ENCODE measurements around the gene TTC23.

TTC23 gene, protein sequence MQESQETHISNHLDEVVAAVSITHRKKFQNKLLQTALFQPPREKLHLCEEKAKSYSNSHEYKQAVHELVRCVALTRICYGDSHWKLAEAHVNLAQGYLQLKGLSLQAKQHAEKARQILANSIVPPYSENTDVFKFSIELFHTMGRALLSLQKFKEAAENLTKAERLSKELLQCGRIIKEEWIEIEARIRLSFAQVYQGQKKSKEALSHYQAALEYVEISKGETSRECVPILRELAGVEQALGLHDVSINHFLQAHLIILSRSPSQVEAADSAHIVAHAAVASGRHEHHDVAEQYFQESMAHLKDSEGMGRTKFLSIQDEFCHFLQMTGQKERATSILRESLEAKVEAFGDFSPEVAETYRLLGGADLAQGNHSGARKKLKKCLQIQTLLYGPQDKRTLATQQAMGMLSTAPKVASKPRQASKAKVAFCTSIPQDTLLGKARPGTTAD

DNA sequence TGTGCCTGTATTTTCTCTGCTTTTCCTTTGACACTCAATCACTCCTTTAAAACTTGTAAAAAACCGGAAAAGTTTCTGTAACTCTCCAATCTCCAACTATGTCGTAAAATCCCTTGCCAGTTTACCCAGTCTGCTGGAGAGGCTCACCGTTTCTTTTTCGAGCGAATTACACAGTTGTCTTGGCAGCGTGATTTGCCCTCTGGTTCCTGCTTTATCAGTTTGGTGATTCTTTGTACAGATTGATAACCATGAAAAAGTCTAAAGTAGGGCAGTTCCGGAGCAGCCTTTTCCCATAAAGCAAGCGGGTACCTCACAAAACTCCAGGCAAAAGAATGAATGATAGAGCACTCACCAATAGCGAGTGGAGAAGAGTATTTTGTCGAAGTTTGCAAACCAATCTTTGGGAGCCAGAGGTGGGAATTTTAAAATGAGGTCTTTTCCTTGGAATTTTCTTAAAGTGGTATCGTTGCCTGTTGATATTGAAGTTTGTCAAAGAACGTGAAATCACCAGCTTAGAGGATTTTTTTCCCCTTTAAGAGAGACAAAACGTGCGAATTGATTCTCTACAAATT lies at the start of gene TTC23:
TSS of gene TTC23 (minus strand) at position 312 of the 572 bp plus-strand sequence. CDS start 20,869 bp downstream, outside the sequence.
- TF ChIP-seq, protein P1, sequence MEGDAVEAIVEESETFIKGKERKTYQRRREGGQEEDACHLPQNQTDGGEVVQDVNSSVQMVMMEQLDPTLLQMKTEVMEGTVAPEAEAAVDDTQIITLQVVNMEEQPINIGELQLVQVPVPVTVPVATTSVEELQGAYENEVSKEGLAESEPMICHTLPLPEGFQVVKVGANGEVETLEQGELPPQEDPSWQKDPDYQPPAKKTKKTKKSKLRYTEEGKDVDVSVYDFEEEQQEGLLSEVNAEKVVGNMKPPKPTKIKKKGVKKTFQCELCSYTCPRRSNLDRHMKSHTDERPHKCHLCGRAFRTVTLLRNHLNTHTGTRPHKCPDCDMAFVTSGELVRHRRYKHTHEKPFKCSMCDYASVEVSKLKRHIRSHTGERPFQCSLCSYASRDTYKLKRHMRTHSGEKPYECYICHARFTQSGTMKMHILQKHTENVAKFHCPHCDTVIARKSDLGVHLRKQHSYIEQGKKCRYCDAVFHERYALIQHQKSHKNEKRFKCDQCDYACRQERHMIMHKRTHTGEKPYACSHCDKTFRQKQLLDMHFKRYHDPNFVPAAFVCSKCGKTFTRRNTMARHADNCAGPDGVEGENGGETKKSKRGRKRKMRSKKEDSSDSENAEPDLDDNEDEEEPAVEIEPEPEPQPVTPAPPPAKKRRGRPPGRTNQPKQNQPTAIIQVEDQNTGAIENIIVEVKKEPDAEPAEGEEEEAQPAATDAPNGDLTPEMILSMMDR (conservative IDR thresholded peaks at IDR 0.05; ENCODE audit: low read depth, low read length): no peak
- peak; percentile 66 for DNase-seq (ENCODE audit: low read depth)
- peak within 1 kb of the TSS; percentile 90 for H3K4me3 ChIP-seq (ENCODE audit: low read length)

DNA sequence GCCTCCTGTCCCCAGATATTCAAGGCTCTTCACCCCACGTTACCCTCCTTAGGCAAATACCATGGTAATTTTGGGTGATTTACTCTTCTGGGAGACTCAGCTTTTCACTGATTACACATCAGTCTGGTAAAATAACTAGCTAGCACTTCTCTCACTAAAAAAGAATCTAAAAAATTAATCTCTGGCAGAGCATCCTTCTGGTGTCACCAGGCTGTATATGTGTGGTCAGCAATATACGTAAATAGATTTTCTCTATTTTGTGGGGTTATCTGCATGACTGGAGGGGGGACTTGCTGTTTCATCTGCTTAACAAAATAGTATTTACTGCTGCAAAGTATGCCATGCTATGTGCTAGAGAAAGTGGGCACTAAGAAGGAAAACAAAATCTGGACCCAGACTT lies 47.0 kb upstream of the TTC23 start:
- H3K4me3 ChIP-seq (ENCODE audit: low read length): no peak overlapping the region
- no peak for DNase-seq (ENCODE audit: low read depth)
- TF ChIP-seq, protein P1 (conservative IDR thresholded peaks at IDR 0.05; ENCODE audit: low read depth, low read length): no peak

DNA sequence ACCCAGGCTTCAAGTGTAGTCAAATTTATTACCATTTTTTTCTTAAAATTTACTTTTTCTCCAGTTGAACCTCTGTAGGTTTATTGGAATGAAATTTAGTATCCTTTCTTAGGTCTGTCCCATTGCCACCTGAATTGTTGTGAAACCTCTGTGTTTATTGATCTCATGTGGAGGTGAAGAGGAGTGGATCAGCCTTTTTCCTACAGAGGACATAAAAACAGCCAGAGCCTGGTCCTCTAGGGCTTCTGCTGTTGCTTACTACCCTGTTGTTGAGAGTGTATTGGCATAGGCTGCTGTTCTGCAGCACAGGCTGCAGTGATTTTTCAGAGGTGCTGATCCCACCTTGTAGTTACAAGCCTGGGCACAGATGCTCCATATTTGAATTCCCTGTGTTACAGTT lies 46.5 kb upstream of the TTC23 start:
- TF ChIP-seq, protein P1 (conservative IDR thresholded peaks at IDR 0.05; ENCODE audit: low read depth, low read length): no peak

DNA sequence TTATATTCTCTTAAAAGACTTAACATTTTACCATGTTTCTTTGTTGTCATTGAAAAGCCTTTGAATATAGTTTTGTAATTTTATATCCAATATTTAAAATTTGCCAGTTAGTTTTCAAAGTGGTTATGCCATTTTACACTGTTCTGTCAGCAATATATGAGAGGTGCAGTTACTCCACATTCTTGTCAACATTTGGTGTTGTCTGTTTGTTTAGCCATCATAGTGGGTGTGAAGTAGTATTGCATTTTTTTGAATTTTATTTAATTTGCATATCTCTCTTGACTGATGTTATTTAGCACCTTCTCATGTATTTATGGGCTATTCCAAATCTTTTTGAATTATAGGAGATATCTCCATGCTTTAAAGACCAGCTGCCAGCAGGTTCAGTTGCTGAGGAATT lies 42.3 kb upstream of the TTC23 start:
- no peak for DNase-seq (ENCODE audit: low read depth)
- TF ChIP-seq, protein P1 (conservative IDR thresholded peaks at IDR 0.05; ENCODE audit: low read depth, low read length): no peak
- no peak overlapping the region for H3K4me3 ChIP-seq (ENCODE audit: low read length)

More for the DNA sequence above, 46.5 kb upstream of the TTC23 start:
- DNase-seq (ENCODE audit: low read depth): no peak
- H3K4me3 ChIP-seq (ENCODE audit: low read length): no peak overlapping the region

DNA sequence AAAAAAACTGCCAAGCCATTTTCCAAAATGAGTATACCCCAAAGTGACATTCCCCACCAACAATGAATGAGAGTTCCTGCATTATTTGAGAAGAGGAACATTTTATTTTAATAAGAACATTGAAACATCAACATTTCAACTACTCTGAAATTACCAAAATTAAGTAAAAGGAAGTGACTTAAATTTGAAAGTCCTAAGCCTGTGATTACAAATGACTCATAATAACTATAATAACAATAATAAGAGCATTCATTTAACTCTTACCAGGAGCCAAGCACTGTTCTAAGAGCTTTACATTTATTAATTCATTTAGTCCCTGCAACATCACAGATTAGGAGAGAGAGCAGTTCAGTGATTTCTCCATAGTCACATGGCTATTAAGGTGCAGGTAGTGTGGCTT lies 34.3 kb upstream of the TTC23 start:
- TF ChIP-seq, protein P1 (conservative IDR thresholded peaks at IDR 0.05; ENCODE audit: low read depth, low read length): no peak
- no peak overlapping the region for H3K4me3 ChIP-seq (ENCODE audit: low read length)
- DNase-seq (ENCODE audit: low read depth): no peak

DNA sequence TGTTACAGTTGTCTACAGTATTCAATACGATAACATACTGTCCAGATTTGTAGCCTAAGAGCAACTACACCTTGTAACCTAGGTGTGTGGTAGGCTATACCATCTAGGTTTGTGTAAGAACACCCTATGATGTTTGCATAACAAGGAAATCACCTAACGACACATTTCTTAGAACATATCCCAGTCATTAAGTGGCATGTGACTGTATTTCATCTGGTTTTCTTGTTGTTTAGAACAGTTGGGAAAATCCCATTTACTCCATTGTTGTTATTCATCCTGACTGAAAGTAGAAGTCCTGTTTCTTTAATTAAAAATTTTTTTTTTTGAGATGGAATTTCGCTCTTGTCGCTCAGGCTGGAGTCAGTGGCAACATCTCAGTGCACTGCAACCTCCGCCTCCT lies 33.2 kb upstream of the TTC23 start:
- TF ChIP-seq, protein P1 (conservative IDR thresholded peaks at IDR 0.05; ENCODE audit: low read depth, low read length): no peak
- H3K4me3 ChIP-seq (ENCODE audit: low read length): no peak overlapping the region
- no peak for DNase-seq (ENCODE audit: low read depth)

DNA sequence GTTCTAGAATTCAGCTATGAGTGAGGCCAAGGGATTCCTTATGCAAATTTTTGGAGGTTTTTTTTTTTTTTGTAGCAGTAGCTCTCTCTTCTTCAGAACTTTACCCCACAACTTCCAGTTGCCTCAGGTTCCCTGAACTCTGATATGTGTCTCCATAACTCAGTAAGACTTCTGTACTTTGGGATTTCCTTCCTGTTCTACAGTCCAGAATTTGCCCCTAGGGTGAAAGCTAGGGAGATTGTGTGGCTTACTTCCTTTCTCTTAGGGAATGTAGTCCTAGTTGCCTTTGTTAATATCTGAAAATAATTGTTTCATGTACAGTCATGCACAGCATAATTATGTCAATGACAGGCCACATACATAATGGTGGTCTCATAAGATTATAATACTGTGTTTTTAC lies 32.7 kb upstream of the TTC23 start:
- TF ChIP-seq, protein P1 (conservative IDR thresholded peaks at IDR 0.05; ENCODE audit: low read depth, low read length): no peak
- H3K4me3 ChIP-seq (ENCODE audit: low read length): no peak overlapping the region
- no peak for DNase-seq (ENCODE audit: low read depth)
